Measurements from ENCODE around the gene DR1.
A peak's percentile ranks its signal among the peaks of the same experiment; 100 is the strongest.
"Not testable (repeated sequence)": the region's sequence is repeated elsewhere in the genome, so short reads cannot be mapped to it uniquely, and the experiment has no call there.

DR1 gene

DNA sequence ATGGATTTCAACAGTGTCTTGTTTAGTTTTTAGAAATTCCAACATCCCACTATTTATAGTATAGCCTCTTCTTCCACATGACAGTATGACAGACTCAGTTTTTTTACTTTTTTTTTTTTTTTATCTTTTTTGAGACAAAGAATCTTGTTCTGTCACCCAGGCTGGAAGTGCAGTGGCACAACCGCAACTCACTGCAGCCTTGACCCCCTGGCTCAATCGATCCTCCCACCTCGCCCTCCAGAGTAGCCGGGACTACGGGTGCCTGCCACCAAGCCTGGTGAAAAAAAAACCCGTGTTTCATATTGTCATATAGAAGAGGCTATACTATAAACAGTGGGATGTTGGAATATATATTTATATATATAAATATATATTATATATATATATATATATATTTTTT is 1.2 kb upstream of the DR1 start:
- no peak for DNase-seq

DNA sequence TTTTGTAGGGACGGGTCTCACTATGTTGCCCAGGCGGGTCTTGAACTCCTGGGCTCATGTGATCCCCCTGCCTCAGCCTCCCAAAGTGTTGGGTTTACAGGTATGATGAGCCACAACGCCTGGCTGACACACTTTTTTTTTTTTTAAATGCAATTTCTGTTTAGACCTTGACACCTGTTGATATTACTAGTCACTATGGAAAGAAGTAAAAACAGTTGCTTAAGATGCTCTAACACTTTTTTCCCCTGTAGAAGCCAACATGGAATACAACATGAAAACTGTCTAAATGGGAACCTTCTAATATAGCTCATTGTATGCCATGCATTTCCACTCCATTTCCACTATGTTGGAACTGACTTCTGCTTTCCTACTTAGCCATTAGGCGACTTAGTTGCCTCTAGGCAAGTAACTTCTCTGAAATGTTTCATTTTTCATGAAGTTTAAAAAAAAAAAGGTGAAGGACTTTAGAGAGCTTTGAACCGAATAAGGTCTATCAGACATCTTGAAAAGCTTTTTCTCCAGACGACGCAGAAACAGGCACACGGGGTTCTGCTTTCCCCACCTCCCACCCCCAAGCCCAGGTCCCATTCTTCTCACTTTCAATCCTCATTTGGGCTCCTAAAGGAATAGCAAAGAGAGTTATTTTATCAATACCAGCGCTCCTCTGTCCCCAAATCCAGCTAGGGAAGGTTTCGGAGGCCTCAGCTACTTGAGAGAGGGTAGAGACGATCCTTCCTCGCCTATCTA is 648 bp upstream of the DR1 start:
- DNase-seq: peak; percentile 44

DNA sequence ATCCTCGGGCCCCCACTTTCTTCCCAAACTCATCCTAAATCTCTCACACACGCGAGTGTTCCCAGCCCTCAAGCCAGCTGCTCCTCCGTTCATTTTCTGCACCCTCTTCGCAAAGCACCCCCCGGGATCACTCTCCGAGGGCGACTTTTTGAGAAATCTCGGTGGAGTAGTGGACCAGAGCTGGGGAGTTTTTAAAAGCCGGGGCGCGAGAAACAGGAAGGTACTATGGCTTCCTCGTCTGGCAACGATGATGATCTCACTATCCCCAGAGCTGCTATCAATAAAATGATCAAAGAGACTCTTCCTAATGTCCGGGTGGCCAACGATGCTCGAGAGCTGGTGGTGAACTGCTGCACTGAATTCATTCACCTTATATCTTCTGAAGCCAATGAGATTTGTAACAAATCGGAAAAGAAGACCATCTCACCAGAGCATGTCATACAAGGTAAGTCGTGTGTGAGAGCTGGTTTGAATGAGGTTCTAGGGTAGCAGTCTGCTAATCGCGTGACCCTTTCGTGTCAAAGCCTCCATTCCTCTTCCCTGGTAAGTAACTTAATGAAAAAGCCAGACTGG is 800 bp downstream of the DR1 start:
- peak; percentile 49 for DNase-seq

DNA sequence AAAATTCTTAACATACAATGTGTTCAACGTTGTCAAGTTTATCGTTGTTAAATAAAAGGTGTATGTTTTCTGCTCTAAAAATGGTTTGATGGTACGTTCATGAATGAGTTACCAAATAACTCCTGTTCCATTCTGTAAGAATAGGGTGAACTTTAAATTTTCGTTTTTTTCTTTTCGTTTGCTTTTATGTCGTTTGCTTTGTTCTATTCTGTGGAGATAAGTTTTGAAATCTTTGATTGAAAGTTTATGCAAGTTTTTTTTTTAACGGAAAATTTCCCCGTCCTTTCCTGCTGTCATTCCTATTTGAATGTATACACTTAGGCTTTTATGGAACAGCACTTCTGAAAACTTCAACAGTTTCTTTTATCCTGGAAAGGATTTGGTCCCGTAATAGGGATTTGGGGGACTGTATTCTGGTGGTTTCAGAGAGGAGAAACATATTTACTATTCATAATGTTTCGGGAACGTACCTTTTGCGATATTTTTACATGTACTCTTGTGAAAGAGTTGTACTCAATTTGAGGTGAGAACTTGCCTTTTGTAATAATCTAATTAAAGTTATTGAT is 1.7 kb downstream of the DR1 start:
- DNase-seq: no peak

DNA sequence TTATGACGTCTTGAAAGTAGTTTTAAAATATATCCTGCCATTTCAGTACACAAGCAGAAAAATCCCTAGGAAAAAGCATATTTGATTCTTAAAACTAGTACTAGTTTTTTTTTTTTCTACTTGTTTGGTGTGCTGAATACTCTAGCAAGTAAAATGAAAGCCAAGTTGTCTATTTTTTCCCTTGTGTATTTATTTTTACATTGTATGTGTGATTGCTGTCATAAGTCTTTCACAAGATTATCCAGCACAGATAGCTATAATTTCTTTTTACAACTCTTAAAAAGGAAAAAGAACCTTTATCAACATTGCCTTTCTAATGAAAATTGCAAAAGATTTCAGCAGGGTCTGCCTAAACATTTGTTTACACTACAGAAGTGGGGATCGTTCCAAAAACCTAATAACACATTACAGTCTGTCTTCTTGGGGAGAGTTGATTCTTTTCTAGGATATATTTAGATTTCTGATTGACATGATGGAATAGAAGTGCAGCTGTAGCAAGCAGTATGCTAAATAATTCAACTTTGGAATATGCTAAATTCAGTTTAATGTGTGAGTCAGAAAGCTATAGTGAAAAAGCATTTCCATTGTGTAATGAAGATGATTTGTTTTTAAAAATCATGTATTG is 2.5 kb downstream of the DR1 start:
- DNase-seq: no peak

DNA sequence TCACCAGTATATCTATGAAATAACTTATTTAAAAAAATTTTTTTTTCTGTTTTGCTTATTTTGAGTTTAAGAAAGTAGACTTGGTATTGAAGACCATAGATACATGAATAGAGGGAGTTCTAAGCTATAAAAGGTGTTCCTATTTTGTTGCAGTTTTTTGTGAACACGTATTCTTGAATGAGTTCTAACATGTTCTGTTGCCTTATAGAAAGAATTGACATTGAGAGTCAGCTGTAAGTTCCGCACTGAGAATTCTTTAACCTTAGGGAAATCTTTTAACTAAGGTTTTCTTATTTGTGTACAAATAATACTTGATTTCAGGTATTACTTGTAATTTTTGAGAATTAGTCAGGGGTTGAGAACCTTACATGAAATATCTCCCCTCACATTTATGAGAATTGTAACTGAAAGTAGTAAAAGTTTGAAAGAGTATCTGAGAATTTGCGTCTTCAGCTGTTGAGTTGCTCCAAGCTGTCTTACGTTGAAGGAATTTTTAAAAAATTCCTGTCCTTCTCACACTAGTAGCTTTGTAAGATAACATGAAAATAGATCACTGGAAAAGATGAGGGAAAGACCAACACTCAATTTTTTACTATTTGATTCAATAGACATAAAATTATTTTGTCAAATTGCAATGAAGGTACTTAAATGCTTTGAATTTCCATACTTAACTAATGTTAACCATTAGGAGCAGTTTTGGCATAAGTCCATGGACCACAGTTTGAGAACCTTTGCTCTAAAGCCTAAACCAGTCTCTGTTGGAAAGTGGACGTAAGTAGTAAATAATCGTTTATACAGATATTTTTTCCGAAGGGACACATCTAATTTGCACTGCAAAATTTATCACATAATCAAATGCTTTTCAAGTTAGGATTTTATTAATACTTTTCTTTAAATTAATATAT is 3.8 kb downstream of the DR1 start:
- DNase-seq: peak; percentile 2

DNA sequence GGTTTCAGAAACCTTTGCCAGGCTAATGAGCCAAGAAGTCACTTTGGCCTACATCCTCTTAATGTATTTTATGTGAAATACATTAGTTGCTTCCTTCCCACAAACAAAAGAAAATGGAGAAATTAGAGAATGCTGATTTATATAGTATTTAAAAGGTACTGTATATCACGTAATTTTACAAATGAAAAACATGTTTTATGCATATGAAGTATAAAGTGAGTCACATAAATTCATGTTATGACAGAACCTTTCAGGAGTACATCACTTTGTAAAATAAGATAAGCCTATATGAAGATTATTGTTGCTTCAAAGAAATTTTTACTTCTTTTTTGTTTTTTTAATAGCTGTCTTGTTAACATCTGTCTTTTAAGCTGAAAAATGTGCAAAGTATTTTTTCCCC is 4.6 kb downstream of the DR1 start:
- DNase-seq: no peak

DNA sequence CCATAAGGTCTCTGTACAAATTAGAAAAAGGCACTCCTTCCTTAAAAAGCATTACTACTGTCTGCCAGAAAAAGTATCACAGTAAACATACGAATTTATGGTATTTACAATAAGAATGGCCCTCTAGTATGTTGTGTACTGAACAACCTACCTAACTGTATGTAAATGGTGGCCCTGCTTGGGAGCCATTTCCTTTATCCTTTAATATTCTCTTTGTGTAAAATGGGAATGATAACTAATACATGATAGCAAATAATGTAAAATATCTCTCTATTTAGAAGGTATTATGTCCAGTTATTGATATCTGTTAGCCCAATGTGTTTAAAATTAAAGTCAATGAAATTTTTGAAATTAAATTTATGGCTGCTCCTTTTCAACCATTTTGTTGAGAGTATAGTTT is 5.2 kb downstream of the DR1 start:
- DNase-seq: no peak

DNA sequence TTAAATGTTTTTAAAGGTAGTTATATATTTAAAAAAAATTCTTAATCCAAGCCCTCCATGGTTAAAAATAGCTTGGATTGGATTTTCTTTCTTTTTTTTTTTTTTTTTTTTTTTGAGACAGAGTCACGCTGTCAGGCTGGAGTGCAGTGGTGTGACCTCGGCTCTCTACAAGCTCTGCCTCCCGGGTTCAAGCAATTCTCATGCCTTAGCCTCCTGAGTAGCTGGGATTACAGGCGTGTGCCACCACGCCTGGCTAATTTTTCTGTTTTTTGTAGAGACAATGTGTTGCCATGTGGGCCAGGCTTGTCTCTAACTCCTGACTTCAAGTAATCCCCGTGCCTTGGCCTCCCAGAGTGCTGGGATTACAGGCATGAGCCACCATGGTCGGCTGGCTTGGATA is 5.6 kb downstream of the DR1 start:
- DNase-seq: not testable (repeated sequence)

DNA sequence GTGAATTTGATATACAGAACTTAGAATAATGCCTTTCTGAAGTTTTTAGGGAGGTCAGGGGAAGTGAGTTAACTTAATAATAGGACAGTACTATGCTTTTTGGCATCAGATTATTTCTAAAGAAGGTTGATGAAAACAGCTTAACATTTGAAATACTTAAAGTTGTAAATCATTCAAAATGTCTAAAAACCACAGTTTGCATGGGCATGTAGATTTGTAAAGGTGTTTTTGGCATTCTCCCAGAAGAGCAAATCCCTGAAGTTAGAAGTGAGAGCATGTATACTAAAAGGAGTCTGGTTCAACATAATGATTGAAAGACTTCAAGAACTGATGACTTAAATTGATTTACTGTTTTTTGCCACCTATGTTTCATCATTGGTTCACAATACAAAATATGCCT is 6.7 kb downstream of the DR1 start:
- DNase-seq: no peak

DNA sequence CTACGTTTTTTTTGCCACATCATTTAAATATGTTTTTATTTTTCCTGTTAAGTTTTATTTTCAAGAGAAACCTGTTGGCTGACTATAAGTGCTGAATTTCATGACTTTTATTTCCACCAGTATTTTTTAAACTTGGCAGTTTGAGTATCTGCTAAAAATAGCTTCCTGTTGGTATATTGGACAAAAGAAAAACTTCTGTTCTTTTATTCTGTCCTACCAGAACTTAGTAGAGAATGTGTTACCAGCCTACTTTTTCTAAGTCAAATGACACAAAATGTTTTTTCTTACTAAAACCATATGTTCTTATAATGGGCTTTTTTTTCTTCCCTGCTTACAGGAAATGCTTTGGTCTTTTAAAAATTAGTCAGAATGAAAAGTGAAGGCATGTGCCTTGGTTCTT is 7.6 kb downstream of the DR1 start:
- DNase-seq: no peak

DNA sequence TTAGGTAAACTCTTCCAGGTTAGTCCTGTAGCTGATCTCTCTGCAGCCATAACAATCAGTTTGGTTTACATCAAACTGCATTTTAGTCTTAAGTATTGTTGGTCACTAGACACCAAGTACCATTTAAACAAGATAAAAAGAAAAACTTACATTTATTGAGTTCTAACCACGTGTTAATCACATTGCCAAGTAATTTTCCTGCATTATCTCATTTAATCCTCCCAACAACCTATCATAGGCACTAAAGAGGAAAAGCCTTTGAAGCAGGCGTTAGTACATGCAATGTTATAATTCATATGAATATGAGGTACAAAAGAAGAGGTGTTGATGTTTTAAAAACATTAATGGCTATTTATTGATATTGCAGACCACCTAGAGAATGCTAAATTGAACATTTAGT is 9.0 kb downstream of the DR1 start:
- DNase-seq: no peak

DNA sequence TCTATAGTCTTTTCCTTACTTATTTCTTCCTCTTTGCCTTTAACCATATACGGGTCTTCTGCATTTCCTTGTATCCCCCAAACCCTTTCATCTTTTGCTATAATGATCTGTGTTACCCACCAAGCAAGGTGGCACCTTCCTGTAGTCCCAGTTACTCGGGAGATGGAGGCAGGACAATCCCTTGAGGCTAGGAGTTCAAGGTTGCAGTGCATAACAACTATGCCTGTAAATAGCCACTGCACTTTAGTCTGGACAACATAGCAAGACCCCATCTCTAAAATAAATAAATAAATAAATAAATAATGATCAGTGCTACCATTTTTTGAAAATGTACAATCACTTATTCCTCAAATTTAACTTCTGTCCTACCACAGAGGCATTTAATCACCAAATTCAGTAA is 11.5 kb downstream of the DR1 start:
- no peak for DNase-seq

DNA sequence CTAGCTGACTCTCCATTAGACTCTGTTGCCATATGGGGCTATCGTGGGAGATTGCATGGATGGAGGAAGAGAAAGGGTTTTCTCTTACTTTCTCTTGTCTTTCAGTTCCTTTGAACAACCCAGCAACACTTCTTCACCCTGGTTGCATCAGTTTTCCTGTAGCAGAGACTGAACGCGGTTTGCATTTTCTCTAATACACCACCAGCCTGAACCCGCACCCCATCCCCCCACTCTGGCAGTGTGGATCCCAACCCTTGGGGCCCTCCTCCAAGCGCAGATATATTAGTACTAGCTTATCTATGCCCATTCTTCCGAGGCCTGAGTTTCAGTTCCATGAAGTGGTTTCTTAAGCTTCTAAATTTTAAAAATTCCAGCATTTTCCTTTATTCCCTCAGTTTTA is 12.6 kb downstream of the DR1 start:
- no peak for DNase-seq

DNA sequence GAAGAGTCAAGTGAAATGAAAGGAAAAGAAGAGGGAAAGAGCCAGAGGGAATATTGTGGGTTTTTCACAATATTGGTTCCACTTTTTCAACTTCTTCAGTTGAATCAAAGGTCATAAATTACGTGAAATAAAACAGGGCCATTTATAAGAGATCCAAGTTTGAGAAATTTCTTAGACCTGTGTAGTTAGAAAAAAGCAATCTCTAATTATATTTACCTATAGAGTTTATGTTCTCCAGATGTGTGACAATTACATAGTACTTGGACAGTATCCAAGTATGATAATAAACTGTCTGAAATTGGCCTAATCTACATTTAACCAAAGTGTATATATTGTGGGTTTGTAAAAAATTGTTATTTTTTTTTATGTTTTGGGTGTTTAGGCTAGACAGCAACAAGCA is 14.4 kb downstream of the DR1 start:
- no peak for DNase-seq

DNA sequence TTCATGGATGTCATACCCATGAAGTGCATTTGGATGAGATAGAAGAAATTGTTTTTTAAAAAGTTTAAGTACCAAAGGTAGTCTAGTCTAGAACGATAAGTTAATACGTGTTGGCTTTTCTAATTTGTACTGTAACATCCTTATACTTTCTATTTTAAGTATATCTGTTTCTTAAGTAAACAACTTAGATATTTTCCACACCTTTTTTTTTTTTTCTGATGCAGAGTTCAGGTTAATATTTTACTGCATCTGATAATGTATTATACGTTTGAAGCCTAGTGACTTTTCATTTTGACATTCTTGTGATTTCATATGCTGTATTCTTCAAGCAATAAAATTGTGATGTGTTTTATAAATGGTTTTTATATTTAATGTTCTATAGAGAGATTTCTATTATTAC is 16.5 kb downstream of the DR1 start:
- no peak for DNase-seq

DNA sequence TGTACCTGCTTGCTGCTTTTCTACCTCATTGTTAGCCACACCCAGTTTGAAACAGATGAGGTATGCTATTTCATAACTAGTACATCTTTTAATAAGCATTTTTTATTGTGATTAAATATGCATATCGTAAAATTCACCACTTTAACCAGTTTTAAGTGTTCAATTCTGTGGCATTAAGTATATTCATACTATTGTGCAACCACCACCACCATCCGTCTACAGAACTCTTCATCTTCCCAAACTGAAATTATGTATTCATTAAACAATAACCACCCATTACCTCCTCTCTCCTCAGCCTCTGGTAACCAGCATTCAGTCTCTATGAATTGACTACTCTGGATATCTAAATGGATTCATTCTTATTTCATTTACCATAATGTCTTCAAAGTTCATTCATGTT is 20.1 kb downstream of the DR1 start:
- no peak for DNase-seq

DNA sequence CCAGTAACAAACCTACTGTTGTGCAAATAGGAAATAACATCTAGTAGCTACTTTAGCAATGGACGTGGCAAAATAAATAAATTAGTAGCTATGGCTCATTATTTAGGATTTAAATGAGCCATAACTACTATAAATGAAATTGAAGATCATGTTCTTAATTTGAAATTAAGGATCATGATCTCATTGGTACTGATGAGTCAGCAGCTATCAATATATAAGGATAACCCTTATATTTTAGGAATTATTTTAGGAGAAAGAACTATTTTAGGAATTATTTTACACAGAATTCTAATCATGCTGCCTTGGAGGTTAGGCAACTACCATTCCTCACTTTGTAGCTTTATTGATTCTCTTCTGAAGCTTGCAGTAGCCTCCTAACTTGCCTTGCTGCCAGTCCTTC is 24.0 kb downstream of the DR1 start:
- no peak for DNase-seq

DNA sequence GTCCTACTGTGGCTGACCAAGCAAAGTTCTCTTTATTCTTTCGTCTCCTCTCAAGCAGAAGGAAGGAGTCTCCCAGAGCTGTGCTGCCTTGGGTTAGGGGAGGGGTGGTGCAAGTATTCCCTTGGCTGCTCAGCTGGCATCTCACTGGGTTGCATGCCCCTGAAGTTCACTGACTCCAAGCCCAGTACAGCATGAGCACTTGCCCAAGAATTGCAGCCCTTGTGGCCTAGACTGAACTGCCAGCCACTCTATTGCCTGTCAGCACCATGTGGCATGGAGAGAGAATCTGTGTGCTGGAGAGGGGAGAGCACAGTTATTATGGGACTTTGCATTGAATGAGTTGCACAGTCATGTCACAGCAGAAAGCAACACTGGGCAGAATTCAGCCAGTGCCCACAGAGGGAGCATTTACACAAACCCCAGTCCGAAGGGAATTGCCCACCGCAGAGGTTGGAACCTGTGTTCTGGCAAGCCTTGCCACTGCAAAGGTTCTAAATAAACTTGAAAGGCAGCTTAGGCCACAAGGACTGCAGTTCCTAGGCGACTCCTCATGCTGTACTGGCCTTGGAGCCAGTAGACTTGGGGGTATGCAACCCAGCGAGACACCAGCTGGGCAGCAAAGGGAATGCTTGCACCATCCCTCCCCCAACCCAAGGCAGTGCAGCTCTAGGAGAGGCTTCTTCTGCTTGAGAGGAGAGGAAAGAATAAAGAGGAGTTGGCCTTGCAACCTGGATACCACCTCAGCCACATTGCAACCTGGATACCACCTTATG is 28.8 kb downstream of the DR1 start:
- no peak for DNase-seq

DNA sequence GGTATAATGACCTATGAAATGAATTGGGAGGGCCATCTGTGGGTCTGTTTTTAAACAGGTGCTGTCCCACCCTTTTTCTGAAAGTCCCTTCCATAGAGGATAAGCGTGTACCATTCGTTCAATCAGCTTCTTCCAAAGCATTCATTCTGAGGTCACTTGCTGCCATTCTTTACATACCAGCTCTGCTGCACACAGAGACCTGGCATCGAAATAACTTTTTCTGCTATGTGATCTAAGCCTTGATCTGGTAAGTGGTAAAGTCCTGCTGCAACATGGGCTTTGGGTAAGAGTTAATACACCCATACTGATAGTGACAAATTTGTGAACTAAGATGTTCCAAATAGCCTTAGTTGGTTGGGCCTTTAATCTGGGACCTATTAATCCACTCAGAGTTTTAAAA is 38.9 kb downstream of the DR1 start:
- no peak for DNase-seq

DNA sequence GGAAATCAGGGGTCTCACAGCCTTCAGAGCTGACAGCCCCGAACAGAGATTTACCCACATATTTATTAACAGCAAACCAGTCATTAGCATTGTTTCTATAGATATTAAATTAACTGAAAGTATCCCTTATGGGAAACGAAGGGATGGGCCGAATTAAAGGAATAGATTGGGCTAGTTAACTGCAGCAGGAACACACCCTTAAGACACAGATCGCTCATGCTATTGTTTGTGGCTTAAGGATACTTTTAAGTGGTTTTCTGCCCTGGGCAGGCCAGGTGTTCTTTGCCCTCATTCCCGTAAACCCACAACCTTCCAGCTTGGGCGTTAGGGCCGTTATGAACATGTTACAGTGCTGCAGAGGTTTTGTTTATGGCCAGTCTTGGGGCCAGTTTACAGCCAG is 40.6 kb downstream of the DR1 start:
- DNase-seq: not testable (repeated sequence)

DNA sequence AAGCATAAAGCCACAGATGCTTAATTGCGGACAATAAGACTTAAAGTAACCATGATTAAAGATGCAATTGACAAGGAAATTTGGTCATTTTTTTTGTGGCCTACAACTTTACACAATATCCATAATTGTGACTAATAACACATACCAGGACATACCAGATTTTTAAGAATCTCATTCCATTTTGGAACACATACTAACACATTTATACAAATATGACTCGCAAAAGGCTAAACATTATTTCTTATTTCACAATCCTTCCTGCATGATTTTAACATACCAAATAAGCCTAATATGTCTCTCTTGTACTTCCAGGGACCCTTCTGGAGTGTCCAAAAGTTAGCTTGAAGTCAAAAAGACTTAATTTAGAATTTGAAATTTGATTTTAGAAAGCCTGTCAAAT is 48.8 kb downstream of the DR1 start:
- DNase-seq: no peak

DNA sequence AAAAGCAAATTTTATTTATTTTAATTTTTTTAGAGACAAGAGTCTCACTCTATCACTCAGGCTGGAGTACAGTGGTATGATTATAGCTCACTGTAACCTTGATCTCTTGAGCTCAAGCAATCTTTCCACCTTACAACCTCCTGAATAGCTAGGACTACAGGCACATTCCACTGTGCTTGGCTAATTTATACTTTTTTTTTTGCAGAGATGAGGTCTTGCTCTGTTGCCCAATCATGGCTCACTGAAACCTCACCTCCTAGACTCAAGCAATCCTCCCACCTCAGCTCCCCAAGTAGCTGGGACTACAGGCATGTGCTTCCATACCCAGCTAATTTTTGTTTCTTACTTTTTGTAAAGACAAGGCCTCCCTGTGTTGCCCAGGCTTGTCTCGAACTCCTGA is 49.5 kb downstream of the DR1 start:
- no peak for DNase-seq

Measured in NCI-H69 (cell line).